LNCAP (cell line): ENCODE measurements around the gene NME8.

Experiments used
- CTCF ChIP-seq: fragments of 450-650 bp; IDR thresholded peaks from 2 replicates; pipeline ENCODE4 v1.5.1; 2017; ENCODE audit warnings: mild to moderate bottlenecking

NME8 gene

GRCh38 chr7:37833107-37833817, 15.1 kb upstream of the NME8 start:
- peak; percentile 58 for TF ChIP-seq CTCF

GRCh38 chr7:37833818-37834146, 14.6 kb upstream of the NME8 start:
- no peak for TF ChIP-seq CTCF

GRCh38 chr7:37853468-37853867, 5.1 kb downstream of the NME8 start:
- peak; percentile 73 for TF ChIP-seq CTCF

GRCh38 chr7:37882086-37882485, 33.7 kb downstream of the NME8 start:
- TF ChIP-seq CTCF, result no peak

GRCh38 chr7:37893359-37893758, 45.0 kb downstream of the NME8 start:
- TF ChIP-seq CTCF, result no peak

- no peak for TF ChIP-seq CTCF
Measured at GRCh38 chr7:37894671-37895070, 46.3 kb downstream of the NME8 start.

- TF ChIP-seq CTCF, result no peak
Measured at GRCh38 chr7:37899712-37900247, 51.4 kb downstream of the NME8 start.
